Kidney epithelial cell (primary cell): ENCODE data around the gene HSD17B14. TPM values are rescaled to one million over a fixed set of nuclear protein-coding genes. Genes with fewer than 3 reads are reported as not detected.
"Not testable (repeated sequence)": the region's sequence is repeated elsewhere in the genome, so short reads cannot be mapped to it uniquely, and the experiment has no call there.

ENCODE experiments used
- DNase-seq: peaks from one replicate; pipeline ENCODE4 v3.0.0-alpha.2; 2010; ENCODE audit warnings: low read depth
- H3K27me3 ChIP-seq: 2 replicates; pipeline ENCODE4 v1.6.0; 2011; ENCODE audit warnings: low read length; ENCODE audit not compliant: control insufficient read depth, insufficient read depth
- H3K36me3 ChIP-seq: 2 replicates; pipeline ENCODE4 v1.5.1; 2011; ENCODE audit warnings: low read length; ENCODE audit not compliant: control insufficient read depth, insufficient read depth
- H3K4me3 ChIP-seq: 2 replicates; pipeline ENCODE4 v1.5.1; 2011; ENCODE audit warnings: low read depth, mild to moderate bottlenecking, control low read depth, low read length
- CTCF ChIP-seq: IDR thresholded peaks from 2 replicates; pipeline ENCODE4 v1.5.1; 2011; ENCODE audit warnings: mild to moderate bottlenecking, moderate library complexity, low read length, control low read depth, inconsistent platforms; ENCODE audit not compliant: insufficient read depth, poor library complexity, severe bottlenecking
- total RNA-seq: library from RNA; depleted of rRNA; stranded (reverse); fragments of >200 nt; gene quantifications from 2 replicates; pipeline ENCODE4 v1.2.3, GENCODE V29; 2015

Gene HSD17B14
- total RNA-seq, 1 donor from 2014 or later, result 10.2 TPM

- peaks cover 11% of the 10 kb centered on the region for H3K36me3 ChIP-seq
- peak; percentile 90 for DNase-seq
- peak overlapping the region; percentile 91 for H3K4me3 ChIP-seq
- no peak for TF ChIP-seq CTCF
- no peaks in the 10 kb centered on the region for H3K27me3 ChIP-seq
Observed at GRCh38 chr19:48872884-48873475, 36.7 kb upstream of the HSD17B14 start.

GRCh38 chr19:48872182-48872883 lies 36.0 kb upstream of the HSD17B14 start, which contains the start of gene PPP1R15A:
Gene PPP1R15A (plus strand): TSS chr19:48872421. CDS start chr19:48873234, 813 bp downstream.
- no peak for TF ChIP-seq CTCF
- peak; percentile 81 for DNase-seq
- Histone ChIP-seq H3K36me3 (peaks cover 11% of the 10 kb centered on the region), H3K4me3 (peak within 1 kb of the TSS; percentile 91), H3K27me3 (no peaks in the 10 kb centered on the region)

- peaks cover 11% of the 10 kb centered on the region for H3K36me3 ChIP-seq
- H3K4me3 ChIP-seq, H3K27me3 ChIP-seq, DNase-seq: not testable (repeated sequence)
Observed at GRCh38 chr19:48871471-48872181, 35.3 kb upstream of the HSD17B14 start.

GRCh38 chr19:48870048-48870447 lies 33.8 kb upstream of the HSD17B14 start:
- Histone ChIP-seq H3K4me3 (no peak overlapping the region), H3K27me3 (no peaks in the 10 kb centered on the region), H3K36me3 (peaks cover 11% of the 10 kb centered on the region)
- no peak for DNase-seq
- no peak for TF ChIP-seq CTCF

GRCh38 chr19:48868114-48868886 lies 32.0 kb upstream of the HSD17B14 start, which contains the start of gene PLEKHA4:
Gene PLEKHA4 (minus strand): TSS chr19:48868617. CDS start chr19:48867620, 997 bp downstream.
- H3K27me3 ChIP-seq, result no peaks in the 10 kb centered on the region
- peaks cover 2% of the 10 kb centered on the region for H3K36me3 ChIP-seq
- TF ChIP-seq CTCF, result no peak
- peak within 1 kb of the TSS; percentile 43 for H3K4me3 ChIP-seq
- no peak for DNase-seq
